ENCODE results near the gene MBD3.

Gene MBD3

DNA sequence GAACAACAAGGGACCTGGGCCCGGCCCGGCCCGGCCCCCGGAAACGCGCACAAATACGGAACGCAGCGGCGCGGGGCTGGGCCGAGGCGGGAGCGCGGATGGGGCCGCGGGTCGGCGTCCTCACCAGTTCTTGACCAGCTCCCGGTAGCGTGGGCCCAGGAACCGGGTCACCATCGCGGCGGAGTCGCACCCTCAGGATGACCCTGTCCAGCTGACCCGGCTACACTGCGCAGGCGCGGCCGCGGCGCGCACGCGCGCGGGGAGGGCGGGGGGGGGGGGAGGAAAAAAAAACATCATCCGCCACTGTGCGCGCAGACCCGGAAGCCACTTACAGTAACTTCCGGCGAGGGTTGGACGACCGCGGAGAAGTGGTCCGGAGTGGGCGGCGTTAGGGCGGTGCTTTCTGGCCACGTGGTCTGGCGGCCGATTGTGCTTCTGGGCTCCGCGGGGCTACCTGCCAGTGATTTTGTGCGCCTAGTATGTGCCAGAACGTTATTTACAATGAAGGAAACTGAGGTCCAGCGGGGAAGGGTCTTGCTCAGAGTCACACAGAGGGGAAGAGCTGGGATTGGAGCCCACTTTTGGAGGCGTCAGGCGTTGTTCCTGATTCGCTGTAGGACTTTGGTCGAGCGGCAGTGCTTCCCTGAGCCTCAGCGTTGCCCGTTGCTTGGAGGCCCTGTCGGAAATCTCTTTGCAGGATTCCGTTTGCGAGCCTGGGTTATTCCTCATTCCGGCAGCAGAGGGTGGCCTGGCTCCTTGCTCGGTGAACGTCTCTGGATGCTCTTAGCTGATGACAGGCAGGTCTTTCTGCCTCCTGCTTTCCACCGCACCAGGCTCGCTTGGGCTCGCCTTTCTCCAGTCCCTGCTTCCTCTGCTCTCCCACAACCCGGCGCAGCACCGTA lies 12.8 kb upstream of the MBD3 start, which contains the start of gene UQCR11:
TSS of gene UQCR11 (minus strand) at position 227 of the 902 bp plus-strand sequence. CDS start at position 174, 53 bp downstream.
- H3K4me3 ChIP-seq (ENCODE audit: low read depth, low read length), result peak within 1 kb of the TSS; percentile 97
- peak; percentile 90 for DNase-seq (ENCODE audit: low read depth)

DNA sequence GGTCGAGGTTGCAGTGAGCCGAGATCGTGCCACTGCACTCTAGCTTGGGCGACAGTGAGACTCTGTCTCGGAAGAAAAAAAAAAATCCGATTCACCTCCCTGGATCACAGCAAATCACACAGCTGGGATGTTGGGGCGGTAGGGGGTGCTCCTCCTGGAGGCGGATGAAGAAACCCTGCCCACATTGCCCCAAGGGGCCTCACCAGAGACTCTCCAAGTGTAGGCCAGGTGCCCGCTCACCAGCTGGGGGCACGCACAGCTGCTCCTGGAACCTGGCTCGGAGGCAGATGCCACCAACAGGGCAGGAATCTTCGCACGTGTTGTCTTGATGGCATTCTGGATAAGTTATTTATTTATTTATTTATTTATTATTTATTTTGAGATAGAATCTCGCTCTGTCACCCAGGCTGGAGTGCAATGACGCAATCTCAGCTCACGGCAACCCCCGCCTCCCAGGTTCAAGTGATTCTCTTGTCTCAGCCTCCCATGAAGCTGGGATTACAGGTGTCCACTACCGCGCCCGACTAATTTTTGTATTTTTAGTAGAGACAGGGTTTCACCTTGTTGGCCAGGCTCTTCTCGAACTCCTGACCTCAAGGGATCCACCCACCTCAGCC lies 9.5 kb upstream of the MBD3 start:
- DNase-seq (ENCODE audit: low read depth), result no peak
- H3K4me3 ChIP-seq (ENCODE audit: low read depth, low read length), result no peak overlapping the region

DNA sequence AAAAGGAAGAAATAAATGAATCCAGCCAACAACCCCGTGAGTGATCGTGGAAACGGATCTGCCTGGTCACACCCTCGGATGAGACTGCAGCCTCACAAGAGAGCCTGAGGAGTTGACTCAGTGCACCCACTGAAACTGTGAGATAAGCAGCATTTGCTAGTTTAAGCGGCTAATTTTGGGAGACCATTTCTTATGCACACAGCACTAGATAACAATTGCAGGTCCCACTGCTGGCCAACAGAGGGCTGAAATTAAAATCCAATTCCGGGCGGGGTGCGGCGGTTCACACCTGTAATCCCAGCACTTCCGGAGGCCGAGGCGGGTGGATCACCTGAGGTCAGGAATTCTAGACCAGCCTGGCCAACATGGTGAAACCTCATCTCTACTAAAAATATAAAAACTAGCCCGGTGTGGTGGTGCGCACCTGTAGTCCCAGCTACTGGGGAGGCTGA lies 9.0 kb upstream of the MBD3 start:
- no peak for DNase-seq (ENCODE audit: low read depth)
- H3K4me3 ChIP-seq (ENCODE audit: low read depth, low read length), result no peak overlapping the region

DNA sequence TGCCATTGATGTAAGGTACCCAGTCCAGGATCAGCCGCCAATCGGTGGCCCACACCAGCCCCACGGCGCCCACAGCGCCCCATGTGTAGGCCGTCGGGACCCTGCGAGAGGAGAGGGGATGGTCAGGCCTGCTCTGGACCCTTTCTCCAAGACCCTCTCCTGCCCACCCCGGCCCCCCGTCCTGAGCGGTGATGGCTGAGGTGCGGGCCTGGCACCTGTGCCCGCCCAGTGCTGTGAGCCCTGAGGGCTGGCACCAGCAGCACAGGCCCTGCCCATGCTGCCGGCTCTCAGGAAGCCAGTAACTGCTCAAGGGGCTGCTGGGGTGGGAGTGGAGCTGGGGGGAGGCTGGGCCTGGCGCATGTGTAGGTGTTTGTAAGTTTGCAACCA lies 6.8 kb upstream of the MBD3 start:
- DNase-seq (ENCODE audit: low read depth), result no peak
- H3K4me3 ChIP-seq (ENCODE audit: low read depth, low read length), result no peak overlapping the region

GRCh38 chr19:1598777-1599459 lies 6.3 kb upstream of the MBD3 start:
- no peak overlapping the region for H3K4me3 ChIP-seq (ENCODE audit: low read depth, low read length)
- no peak for DNase-seq (ENCODE audit: low read depth)

DNA sequence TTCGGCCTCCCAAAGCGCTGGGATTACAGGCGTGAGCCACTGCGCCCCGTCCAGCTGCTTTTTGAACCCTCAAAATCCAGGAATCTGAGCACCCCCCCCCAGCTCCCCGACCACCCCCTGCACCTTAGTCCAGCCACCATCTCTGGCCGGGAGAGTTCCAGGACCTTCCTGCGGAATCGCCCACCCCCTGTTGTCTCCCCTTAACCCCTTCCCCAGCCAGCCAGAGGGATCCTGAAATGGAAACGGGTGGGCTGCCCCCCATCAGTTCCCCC lies 772 bp upstream of the MBD3 start:
- H3K4me3 ChIP-seq (ENCODE audit: low read depth, low read length), result peak overlapping the region; percentile 68
- DNase-seq (ENCODE audit: low read depth), result no peak

DNA sequence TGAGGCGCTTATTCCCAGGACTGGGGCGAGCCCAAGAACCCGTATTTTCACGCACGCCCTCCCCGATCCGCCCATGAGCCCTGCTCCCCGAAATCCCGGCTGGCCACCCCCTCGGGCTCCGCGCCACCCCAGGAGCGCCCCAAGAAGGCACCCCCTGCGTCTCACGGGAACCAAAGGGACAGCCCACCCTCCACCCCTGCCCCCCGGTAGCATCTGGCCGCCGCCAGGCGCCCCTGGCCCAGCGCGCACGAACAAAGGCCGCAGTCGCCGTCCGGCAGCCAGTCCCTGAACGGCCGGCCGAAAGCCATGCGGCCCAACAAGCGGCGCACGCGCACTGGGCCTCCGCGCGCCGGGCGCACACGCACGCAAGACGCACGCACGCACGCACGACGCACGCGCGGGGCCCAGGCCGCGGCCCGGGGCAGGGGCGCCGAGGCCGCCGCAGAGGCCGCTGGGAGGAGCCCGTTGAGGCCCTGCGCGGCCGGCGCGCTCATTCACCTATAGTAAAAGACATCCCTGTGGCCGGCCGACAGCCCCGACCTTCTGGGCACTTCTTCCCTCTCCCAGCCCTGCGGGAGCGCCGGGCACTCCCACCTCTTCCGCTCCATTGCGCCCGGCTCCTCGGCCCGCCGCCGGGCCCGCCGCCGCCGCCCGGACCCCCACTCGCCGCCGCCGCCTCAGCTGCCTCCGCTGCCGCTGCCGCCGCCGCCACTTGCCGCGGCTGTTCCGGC lies 476 bp downstream of the MBD3 start:
- DNase-seq (ENCODE audit: low read depth), result peak; percentile 61
- H3K4me3 ChIP-seq (ENCODE audit: low read depth, low read length), result peak overlapping the region; percentile 93

DNA sequence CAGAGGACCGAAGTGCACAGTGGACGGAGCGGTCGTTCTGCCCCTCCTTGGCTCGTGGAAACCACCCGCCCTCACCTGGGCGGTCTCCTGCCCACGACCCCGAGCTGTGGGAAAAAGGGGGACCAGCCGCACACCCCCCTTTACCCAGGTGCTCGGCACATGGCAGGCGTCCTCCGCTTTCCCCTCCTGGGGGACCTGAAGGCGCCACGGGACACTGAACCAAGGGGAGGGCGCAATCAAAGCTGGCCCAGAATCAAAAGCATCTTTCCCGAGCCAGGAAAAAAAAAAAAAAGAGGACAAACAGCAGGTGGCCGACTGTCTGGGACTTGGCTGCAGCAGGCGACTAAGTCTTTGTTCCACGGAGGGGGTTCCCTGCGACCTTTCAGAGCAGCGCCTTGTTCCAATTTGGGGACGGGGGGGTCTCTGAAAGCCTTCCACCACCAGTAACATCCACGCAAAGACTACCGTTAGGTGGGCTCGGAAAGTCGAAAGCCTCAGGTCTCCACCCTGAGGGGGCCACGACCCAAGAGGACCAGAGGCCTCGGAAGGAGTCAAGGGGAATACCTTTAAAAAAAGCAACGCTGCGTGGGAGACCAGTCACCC lies 1.1 kb downstream of the MBD3 start:
- no peak for DNase-seq (ENCODE audit: low read depth)
- H3K4me3 ChIP-seq (ENCODE audit: low read depth, low read length), result peak overlapping the region; percentile 93

- H3K4me3 ChIP-seq (ENCODE audit: low read depth, low read length), result peak overlapping the region; percentile 93
- no peak for DNase-seq (ENCODE audit: low read depth)
Measured at GRCh38 chr19:1590641-1591397, 1.8 kb downstream of the MBD3 start.

DNA sequence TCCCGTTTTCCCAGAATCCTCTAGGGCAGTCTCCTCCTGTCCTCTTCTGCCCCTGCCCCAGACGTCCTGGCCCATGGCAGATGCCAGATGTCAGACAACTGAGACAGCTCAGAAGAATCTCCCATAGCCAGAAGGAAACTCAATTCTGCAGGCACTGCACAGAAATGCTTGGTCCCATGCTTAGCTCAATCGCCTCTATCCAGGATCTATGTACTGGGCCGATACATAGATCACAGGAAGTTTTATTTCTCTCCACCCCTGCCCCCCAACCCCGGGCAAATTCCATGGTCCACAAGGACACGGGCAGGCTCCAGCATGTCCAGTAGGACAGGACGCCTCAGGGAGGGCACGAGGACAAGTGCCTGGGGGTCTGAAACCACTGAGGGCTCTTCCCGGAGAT lies 4.8 kb downstream of the MBD3 start:
- H3K4me3 ChIP-seq (ENCODE audit: low read depth, low read length), result no peak overlapping the region
- DNase-seq (ENCODE audit: low read depth), result no peak

GRCh38 chr19:1585243-1585580 lies 7.5 kb downstream of the MBD3 start:
- DNase-seq (ENCODE audit: low read depth), result no peak
- H3K4me3 ChIP-seq (ENCODE audit: low read depth, low read length), result no peak overlapping the region

DNA sequence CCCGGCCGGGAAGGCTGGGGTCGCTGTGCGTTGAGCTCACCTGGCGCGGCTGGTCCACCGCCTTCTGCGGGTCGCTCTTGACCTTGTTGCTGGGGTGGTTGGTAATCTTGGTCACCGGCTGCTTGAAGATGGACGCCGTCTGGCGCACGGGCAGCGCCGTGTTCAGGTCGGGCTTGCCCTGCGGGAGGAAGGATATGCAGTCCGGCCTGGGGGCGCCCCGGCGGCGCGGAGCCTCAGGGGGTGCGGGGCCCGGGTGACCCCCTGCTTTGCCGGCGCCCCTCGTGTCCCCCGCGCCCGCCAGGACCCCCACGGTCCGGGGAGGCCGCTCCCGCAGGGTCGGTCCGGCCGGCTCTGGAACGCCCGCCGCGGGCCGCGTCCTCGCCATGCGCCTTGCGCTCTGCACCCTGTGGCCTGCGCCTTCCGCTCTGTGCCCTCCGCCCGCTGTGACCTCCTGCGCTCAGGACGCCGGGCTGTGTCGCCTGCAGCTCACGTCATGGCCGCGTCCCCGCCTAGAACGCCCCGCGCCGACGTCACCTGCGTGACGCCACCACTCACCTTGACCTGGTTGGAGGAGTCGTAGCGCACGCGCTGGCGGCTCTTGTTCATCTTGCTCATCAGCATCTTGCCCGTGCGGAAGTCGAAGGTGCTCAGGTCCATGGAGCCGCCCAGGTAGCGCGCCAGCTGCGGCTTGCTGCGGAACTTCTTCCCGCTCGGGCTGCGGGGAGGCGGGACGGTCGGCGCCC lies 8.0 kb downstream of the MBD3 start:
- no peak for DNase-seq (ENCODE audit: low read depth)
- H3K4me3 ChIP-seq (ENCODE audit: low read depth, low read length), result no peak overlapping the region

DNA sequence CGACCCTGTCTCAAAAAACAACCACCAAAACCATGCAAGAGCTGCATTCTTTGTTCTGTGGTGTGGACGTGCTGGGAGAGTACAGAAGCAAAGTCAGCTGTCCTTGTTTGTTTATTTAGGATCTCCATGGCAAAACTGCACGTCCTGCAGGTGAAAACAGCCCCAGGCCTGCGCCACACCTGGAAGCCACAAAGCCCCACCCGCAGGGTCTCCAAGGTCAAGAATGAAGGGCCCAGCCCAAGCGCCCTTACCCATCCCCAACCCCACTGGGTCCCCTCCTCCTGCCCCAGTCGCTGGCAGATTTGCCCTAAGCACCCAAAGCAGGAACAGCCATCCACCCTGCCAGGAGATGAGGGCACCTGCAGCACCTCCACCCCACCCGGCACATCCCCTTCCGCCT lies 10.5 kb downstream of the MBD3 start:
- H3K4me3 ChIP-seq (ENCODE audit: low read depth, low read length), result no peak overlapping the region
- DNase-seq (ENCODE audit: low read depth), result no peak

- H3K4me3 ChIP-seq (ENCODE audit: low read depth, low read length), result no peak overlapping the region
Measured at GRCh38 chr19:1580957-1581356, 11.7 kb downstream of the MBD3 start.

DNA sequence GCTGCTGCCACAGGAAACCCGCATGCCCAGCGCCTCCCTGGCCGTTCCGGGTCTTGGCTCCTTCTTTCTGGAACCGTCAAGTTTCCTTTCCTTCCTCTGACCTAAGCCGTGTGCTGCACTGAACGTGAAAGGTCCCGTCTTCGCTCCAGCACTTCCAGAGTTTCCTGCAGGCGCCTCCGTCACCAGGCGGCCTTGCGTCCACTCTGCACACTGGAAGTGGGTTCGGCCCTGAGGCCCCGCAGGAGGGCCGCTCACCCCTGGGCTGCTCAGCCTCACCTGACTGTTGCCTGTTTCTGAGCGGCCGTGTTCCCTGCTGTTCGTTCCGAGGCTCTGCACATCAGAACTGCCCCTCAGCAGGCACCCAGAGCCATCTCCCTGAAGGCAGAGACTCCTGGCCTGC lies 12.3 kb downstream of the MBD3 start:
- H3K4me3 ChIP-seq (ENCODE audit: low read depth, low read length), result no peak overlapping the region
- no peak for DNase-seq (ENCODE audit: low read depth)

More at GRCh38 chr19:1580957-1581356, 11.7 kb downstream of the MBD3 start:
- no peak for DNase-seq (ENCODE audit: low read depth)

DNA sequence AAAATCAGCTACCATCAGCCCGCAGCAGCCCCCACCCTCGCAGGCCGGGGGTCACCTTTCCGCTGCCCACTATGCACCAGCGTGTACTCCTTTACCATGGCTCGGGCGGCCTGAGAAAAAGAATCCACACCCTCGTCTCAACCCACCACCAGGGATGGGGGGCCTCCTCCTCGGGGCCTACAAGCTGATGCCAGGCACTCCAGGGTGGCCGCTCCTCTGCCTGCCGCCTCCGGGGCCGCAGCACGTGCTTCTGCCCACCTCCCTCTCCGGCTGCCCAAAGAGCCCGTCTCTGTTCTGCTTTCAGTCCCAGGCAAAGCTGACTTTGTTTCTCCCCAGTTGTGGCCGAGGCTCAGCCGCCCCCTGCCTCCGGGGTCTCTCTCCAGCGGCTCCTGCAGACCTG lies 13.4 kb downstream of the MBD3 start:
- no peak for DNase-seq (ENCODE audit: low read depth)
- no peak overlapping the region for H3K4me3 ChIP-seq (ENCODE audit: low read depth, low read length)

- DNase-seq (ENCODE audit: low read depth), result no peak
- no peak overlapping the region for H3K4me3 ChIP-seq (ENCODE audit: low read depth, low read length)
Measured at GRCh38 chr19:1577929-1578618, 14.6 kb downstream of the MBD3 start.
